SU-DHL-6 (cell line): ENCODE data around the gene TRMT6.

Experiments
- EZH2phosphoT487 ChIP-seq: fragments of 200-600 bp; sonication (generic), shearing (Covaris generic); conservative IDR thresholded peaks from 2 replicates; pipeline ENCODE4 v1.6.1; 2018; ENCODE audit warnings: mild to moderate bottlenecking, antibody characterized with exemption, low read length, moderate library complexity, mixed read lengths
- TF ChIP-seq, protein P1 (sequence below): fragments of 200-600 bp; sonication (generic); IDR thresholded peaks from one replicate; pipeline ENCODE4 v1.5.1; 2017; ENCODE audit warnings: antibody characterized with exemption, mild to moderate bottlenecking, low read length, moderate library complexity; ENCODE audit not compliant: insufficient read depth, poor library complexity, severe bottlenecking

DNA sequence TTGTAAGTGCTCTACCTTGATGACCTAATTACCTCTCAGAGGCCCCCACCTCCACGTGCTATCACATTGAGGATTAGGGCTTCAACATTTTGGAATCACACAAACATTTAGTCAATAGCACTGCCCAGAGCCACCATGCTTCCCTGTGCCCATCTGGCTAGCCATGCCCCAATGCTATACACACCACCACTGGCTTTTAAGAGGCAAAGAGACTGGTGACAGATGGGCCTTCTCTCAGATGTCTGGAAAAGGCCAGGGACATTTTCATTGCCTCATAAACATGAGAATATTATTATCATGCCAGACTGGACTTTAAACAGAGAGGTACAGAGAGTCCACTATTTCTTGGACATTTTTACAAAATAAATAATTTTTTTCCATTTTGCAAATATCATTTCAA lies 29.8 kb downstream of the TRMT6 start:
- TF ChIP-seq, protein P1, sequence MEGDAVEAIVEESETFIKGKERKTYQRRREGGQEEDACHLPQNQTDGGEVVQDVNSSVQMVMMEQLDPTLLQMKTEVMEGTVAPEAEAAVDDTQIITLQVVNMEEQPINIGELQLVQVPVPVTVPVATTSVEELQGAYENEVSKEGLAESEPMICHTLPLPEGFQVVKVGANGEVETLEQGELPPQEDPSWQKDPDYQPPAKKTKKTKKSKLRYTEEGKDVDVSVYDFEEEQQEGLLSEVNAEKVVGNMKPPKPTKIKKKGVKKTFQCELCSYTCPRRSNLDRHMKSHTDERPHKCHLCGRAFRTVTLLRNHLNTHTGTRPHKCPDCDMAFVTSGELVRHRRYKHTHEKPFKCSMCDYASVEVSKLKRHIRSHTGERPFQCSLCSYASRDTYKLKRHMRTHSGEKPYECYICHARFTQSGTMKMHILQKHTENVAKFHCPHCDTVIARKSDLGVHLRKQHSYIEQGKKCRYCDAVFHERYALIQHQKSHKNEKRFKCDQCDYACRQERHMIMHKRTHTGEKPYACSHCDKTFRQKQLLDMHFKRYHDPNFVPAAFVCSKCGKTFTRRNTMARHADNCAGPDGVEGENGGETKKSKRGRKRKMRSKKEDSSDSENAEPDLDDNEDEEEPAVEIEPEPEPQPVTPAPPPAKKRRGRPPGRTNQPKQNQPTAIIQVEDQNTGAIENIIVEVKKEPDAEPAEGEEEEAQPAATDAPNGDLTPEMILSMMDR: no peak
- no peak for TF ChIP-seq EZH2phosphoT487
